GM12878 (cell line): ENCODE measurements around the gene NOD2. TPM values are rescaled to one million over a fixed set of nuclear protein-coding genes. Genes with fewer than 3 reads are reported as not detected.

Experiments used
- ATAC-seq: fragments of 200-7000 bp; cut with Tn5 transposase; 3 replicates; pipeline ENCODE4 v1.9.1; 2020; ENCODE audit warnings: mild to moderate bottlenecking, moderate library complexity
- BruUV-seq: library from RNA; stranded (reverse); fragments of 400-500 nt; replicated peaks from 2 replicates; lab custom pipeline; 2021; lab: Mats Ljungman, UMichigan
- CTCF ChIA-PET: fragments of 300-600 bp; sonication (Branson Sonifier 250); formaldehyde crosslinking; extraction: SDS; loops from one replicate; lab custom pipeline; 2021; ENCODE audit warnings: inconsistent platforms; lab: Yijun Ruan, JAX
- POLR2A ChIA-PET: fragments of 350-600 bp; formaldehyde crosslinking; extraction: SDS; loops from one replicate; lab custom pipeline; 2021; ENCODE audit warnings: inconsistent platforms; lab: Charles Lee
- RAD21 ChIA-PET: fragments of 300-600 bp; sonication (Branson Sonifier 250); formaldehyde crosslinking; loops from one replicate; lab custom pipeline; 2023; ENCODE audit warnings: antibody characterized with exemption; ENCODE audit not compliant: unreplicated experiment; lab: Charles Lee
- SMC1A ChIA-PET: fragments of 300-600 bp; sonication (Branson Sonifier 250); formaldehyde crosslinking; loops from one replicate; lab custom pipeline; 2023; ENCODE audit not compliant: unreplicated experiment, uncharacterized antibody; lab: Charles Lee
- DNase-seq: peaks from one replicate; pipeline ENCODE4 v3.0.0-alpha.2; 2011; ENCODE audit warnings: low read depth, low spot score
- FAIRE-seq: peaks from 3 replicates; lab custom pipeline; 2011; peaks lifted over from hg19 to GRCh38; lab: Jason Lieb, UNC
- H2AFZ ChIP-seq: 2 replicates; pipeline ENCODE4 v1.6.0; 2011; ENCODE audit warnings: low read depth, low read length, control low read depth; ENCODE audit not compliant: control insufficient read depth
- H3K27ac ChIP-seq: 2 replicates; pipeline ENCODE4 v1.5.1; 2011; ENCODE audit warnings: control low read depth; ENCODE audit not compliant: control insufficient read depth, insufficient read depth
- H3K27me3 ChIP-seq, 2 experiments: replicated peaks in 1 of 2; 2 replicates each; pipeline versions ENCODE4 v1.6.0 to v1.6.1; 2011; ENCODE audit warnings: low read length in 1 of 2; ENCODE audit not compliant: control insufficient read depth in 2 of 2, insufficient read depth in 2 of 2
- H3K36me3 ChIP-seq, 2 experiments: 2 replicates each; pipeline ENCODE4 v1.5.1; 2011; ENCODE audit warnings: low read length in 1 of 2; ENCODE audit not compliant: control insufficient read depth in 2 of 2, insufficient read depth in 2 of 2
- H3K4me1 ChIP-seq: 2 replicates; pipeline ENCODE4 v1.6.1; 2011; ENCODE audit warnings: mild to moderate bottlenecking, low read length, moderate library complexity, mixed read lengths; ENCODE audit not compliant: control insufficient read depth, insufficient read depth
- H3K4me2 ChIP-seq: 2 replicates; pipeline ENCODE4 v1.6.0; 2011; ENCODE audit warnings: control low read depth; ENCODE audit not compliant: control insufficient read depth, insufficient read depth
- H3K4me3 ChIP-seq: fragments of 200-600 bp; sonication (generic); 2 replicates; pipeline ENCODE4 v1.5.1; 2016
- H3K79me2 ChIP-seq: 2 replicates; pipeline ENCODE4 v1.6.0; 2011; ENCODE audit warnings: low read length; ENCODE audit not compliant: control insufficient read depth, insufficient read depth
- H3K9ac ChIP-seq: 2 replicates; pipeline ENCODE4 v1.8.0; 2011; ENCODE audit warnings: low read length, control low read depth, mixed read lengths; ENCODE audit not compliant: control insufficient read depth, insufficient read depth
- H3K9me3 ChIP-seq: replicated peaks from 3 replicates; pipeline ENCODE4 v1.5.1; 2011; ENCODE audit warnings: mild to moderate bottlenecking, low read length; ENCODE audit not compliant: control insufficient read depth, insufficient read depth
- H4K20me1 ChIP-seq: 2 replicates; pipeline ENCODE4 v1.6.0; 2011; ENCODE audit not compliant: control insufficient read depth, insufficient read depth
- CBX3 ChIP-seq: fragments of 200-600 bp; sonication (generic); IDR thresholded peaks from 2 replicates; pipeline ENCODE4 v1.6.1; 2016; ENCODE audit warnings: low read depth, borderline replicate concordance
- DPF2 ChIP-seq: fragments of 450-650 bp; IDR thresholded peaks from 2 replicates; pipeline ENCODE4 v1.6.1; 2017; ENCODE audit warnings: mild to moderate bottlenecking
- E4F1 ChIP-seq: fragments of 450-650 bp; IDR thresholded peaks from 2 replicates; pipeline ENCODE4 v1.6.1; 2018; ENCODE audit warnings: borderline replicate concordance, mild to moderate bottlenecking; ENCODE audit not compliant: partially characterized antibody
- HDGF ChIP-seq: fragments of 450-650 bp; IDR thresholded peaks from 2 replicates; pipeline ENCODE4 v1.6.1; 2016; ENCODE audit warnings: antibody characterized with exemption
- NKRF ChIP-seq: fragments of 450-650 bp; conservative IDR thresholded peaks from 2 replicates; pipeline ENCODE4 v1.6.1; 2017; ENCODE audit warnings: mild to moderate bottlenecking, moderate library complexity
- NRF1 ChIP-seq: conservative IDR thresholded peaks from 2 replicates; pipeline ENCODE4 v1.6.1; 2011; ENCODE audit warnings: mild to moderate bottlenecking, low read depth, low read length, improper control_type of control experiment
- SIN3A ChIP-seq: IDR thresholded peaks from 2 replicates; pipeline ENCODE4 v1.6.1; 2012; ENCODE audit warnings: low read depth, low read length, improper control_type of control experiment
- SMAD5 ChIP-seq: IDR thresholded peaks from 2 replicates; pipeline ENCODE4 v1.6.1; 2016; ENCODE audit warnings: antibody characterized with exemption, low read depth
- SMARCA5 ChIP-seq: fragments of 450-650 bp; IDR thresholded peaks from 2 replicates; pipeline ENCODE4 v1.6.1; 2017; ENCODE audit warnings: mild to moderate bottlenecking
- SMC3 ChIP-seq: IDR thresholded peaks from 2 replicates; pipeline ENCODE4 v1.6.1; 2011; ENCODE audit warnings: low read length, improper control_type of control experiment, borderline replicate concordance
- TCF12 ChIP-seq: IDR thresholded peaks from 2 replicates; pipeline ENCODE4 v1.6.1; 2011; ENCODE audit warnings: low read depth, mild to moderate bottlenecking, low read length
- WGBS: methylation state at CpG from one replicate; pipeline ENCODE4 v1.1.6; 2016; ENCODE audit warnings: low lambda C conversion rate; ENCODE audit not compliant: insufficient replicate concordance, insufficient coverage; ENCODE audit errors: missing lambda C conversion rate; 5-methylcytosine and 5-hydroxymethylcytosine counted together
- in situ Hi-C: fragments of 300-500 bp; cut with MboI; formaldehyde crosslinking; loops from 9 replicates; pipeline ENCODE4 v1.14.3; 2018; ENCODE audit warnings: mixed read lengths
- intact Hi-C: fragments of 100-400 bp; cut with micrococcal nuclease; formaldehyde crosslinking; loops from one replicate; pipeline ENCODE4 v1.14.2; 2022; ENCODE audit not compliant: unreplicated experiment
- polyA plus RNA-seq, 11 experiments: library from polyadenylated mRNA; depleted of rRNA in 4 of 11; unstranded in 6 of 11; stranded (reverse) in 5 of 11; fragments of >200 nt; fragmentation: Nextera tagmentation in 4 of 11; fragmentation: Illumina TruSeq in 1 of 11; extraction: Ambion mirVana in 4 of 11; extraction: Trizol in 1 of 11; gene quantifications; 1 replicate in 1 of 11; 2 replicates in 10 of 11; pipeline versions ENCODE4 v1.2.1 to v1.2.3, GENCODE V29; 2011 to 2016; ENCODE audit warnings: inconsistent platforms in 2 of 11, missing spikeins in 2 of 11, low read depth in 1 of 11
- total RNA-seq, 4 experiments: library from RNA; depleted of rRNA in 3 of 4; stranded (reverse); fragments of >200 nt in 3 of 4; fragmentation: Illumina TruSeq in 1 of 4; extraction: Trizol in 1 of 4; gene quantifications; 2 replicates each; pipeline versions ENCODE4 v1.2.1 to v1.2.3, GENCODE V29; 2013 to 2021
- TF ChIP-seq, protein P1 (sequence below): IDR thresholded peaks from 2 replicates; pipeline ENCODE4 v1.6.1; 2012; ENCODE audit warnings: low read depth, low read length, improper control_type of control experiment
- TF ChIP-seq, protein P2 (sequence below): fragments of 450-650 bp; IDR thresholded peaks from 2 replicates; pipeline ENCODE4 v1.6.1; 2017; ENCODE audit warnings: mild to moderate bottlenecking

The NOD2 gene
- total and polyA plus RNA-seq, 10 of the 15 experiments (the other 5 are each of a cell fraction or from before 2014, with no cell fraction given) = 1.0 to 18.6 (median 6.7) TPM

- TF ChIP-seq SIN3A (peak; percentile 61; the same call in 1 of the 2 replicates), SMARCA5 (peak; percentile 83; the same call in 1 of the 2 replicates), DPF2 (no peak), CBX3 (no peak), TCF12 (0 out of 2 replicates have a peak, but pooled peaks have one; percentile 6), NKRF (peak; percentile 71)
These were observed 47.9 kb downstream of the NOD2 start (continued) for GRCh38 chr16:50741225-50741780.

GRCh38 chr16:50741781-50742575 lies 48.6 kb downstream of the NOD2 start, which contains the start of gene CYLD:
TSS of gene CYLD (plus strand) at chr16:50742086. CDS start at chr16:50749699, 7,613 bp downstream.
- FAIRE-seq = no peak
- no TSS peak for BruUV-seq
- H2AFZ ChIP-seq = peak within 1 kb of the TSS; percentile 82
- ChIA-PET CTCF (interaction anchor here (0.7 to 3.1 kb wide), 13 partner anchors 35 to 717 kb away, joined by 3 to 22 read pairs (median 5); partner anchors contain the start of gene CNEP1R1), RAD21 (interaction anchor here (0.7 to 13.0 kb wide), 14 partner anchors 10 to 717 kb away, joined by 3 to 578 read pairs (median 6); partner anchors contain the start of genes CNEP1R1, NOD2 and SNX20), POLR2A (interaction anchor here (0.7 to 7.2 kb wide), 10 partner anchors 10 to 75 kb away, joined by 3 to 104 read pairs (median 4); partner anchors contain the start of genes NOD2 and SNX20), SMC1A (interaction anchor here (0.7 to 19.1 kb wide), 13 partner anchors 9 to 717 kb away, joined by 3 to 600 read pairs (median 4); partner anchors contain the start of genes CNEP1R1 and SNX20)
- H3K79me2 ChIP-seq = peaks cover 47% of the 10 kb centered on the region
- DNase-seq = peak; percentile 95
- in situ Hi-C loops = no loop called here
- no peaks in the 10 kb centered on the region for H4K20me1 ChIP-seq
- peak; percentile 95 for ATAC-seq
- H3K36me3 ChIP-seq = no peaks in the 10 kb centered on the region
- intact Hi-C loops = loop anchor here (2.0 to 10.0 kb wide), 2 partner anchors 43 to 587 kb away; partner anchors contain the start of gene TENT4B
- peak within 1 kb of the TSS; percentile 84 for H3K4me3 ChIP-seq
- WGBS = under 1% methylated on average over 53 of the region's 93 CpGs
- H3K27ac ChIP-seq = peak within 1 kb of the TSS; percentile 98
- peaks cover 21% of the 10 kb centered on the region for H3K4me1 ChIP-seq
- H3K9ac ChIP-seq = peak within 1 kb of the TSS; percentile 97
- H3K4me2 ChIP-seq = peak within 1 kb of the TSS; percentile 81
- no peaks in the 10 kb centered on the region for H3K9me3 ChIP-seq
- H3K27me3 ChIP-seq = no peaks in the 10 kb centered on the region
- TF ChIP-seq HDGF (peak; percentile 99), SMAD5 (0 out of 2 replicates have a peak, but pooled peaks have one; percentile 29), E4F1 (peak; percentile 53), NRF1 (no peak), SMC3 (no peak)
- TF ChIP-seq, protein P1, sequence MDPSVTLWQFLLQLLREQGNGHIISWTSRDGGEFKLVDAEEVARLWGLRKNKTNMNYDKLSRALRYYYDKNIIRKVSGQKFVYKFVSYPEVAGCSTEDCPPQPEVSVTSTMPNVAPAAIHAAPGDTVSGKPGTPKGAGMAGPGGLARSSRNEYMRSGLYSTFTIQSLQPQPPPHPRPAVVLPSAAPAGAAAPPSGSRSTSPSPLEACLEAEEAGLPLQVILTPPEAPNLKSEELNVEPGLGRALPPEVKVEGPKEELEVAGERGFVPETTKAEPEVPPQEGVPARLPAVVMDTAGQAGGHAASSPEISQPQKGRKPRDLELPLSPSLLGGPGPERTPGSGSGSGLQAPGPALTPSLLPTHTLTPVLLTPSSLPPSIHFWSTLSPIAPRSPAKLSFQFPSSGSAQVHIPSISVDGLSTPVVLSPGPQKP = no peak
- TF ChIP-seq, protein P2, sequence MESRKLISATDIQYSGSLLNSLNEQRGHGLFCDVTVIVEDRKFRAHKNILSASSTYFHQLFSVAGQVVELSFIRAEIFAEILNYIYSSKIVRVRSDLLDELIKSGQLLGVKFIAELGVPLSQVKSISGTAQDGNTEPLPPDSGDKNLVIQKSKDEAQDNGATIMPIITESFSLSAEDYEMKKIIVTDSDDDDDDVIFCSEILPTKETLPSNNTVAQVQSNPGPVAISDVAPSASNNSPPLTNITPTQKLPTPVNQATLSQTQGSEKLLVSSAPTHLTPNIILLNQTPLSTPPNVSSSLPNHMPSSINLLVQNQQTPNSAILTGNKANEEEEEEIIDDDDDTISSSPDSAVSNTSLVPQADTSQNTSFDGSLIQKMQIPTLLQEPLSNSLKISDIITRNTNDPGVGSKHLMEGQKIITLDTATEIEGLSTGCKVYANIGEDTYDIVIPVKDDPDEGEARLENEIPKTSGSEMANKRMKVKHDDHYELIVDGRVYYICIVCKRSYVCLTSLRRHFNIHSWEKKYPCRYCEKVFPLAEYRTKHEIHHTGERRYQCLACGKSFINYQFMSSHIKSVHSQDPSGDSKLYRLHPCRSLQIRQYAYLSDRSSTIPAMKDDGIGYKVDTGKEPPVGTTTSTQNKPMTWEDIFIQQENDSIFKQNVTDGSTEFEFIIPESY = no peak
